ENCODE measurements around the gene PFKFB3.

Gene PFKFB3

DNA sequence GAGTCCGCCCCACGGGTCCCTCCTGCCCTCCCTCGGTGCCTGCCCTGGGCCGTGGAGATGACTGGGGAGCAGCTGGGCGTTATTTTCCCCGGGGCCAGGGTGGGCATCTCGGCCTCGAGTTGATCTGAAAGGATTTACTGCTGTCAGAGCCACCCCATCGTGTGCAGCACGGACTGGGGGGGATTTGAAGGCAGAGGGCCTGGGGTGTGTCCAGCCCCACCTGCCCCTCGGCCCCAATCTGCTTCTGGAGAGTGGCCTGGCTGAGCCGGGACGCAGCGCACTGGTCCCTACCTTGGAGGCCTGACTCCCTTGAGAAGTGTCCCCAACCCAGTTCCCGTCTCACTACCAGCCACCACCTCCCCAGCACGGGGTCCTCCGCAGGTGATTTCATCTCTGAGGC, 24.2 kb upstream of the PFKFB3 start:
- TF ChIP-seq, protein P1, sequence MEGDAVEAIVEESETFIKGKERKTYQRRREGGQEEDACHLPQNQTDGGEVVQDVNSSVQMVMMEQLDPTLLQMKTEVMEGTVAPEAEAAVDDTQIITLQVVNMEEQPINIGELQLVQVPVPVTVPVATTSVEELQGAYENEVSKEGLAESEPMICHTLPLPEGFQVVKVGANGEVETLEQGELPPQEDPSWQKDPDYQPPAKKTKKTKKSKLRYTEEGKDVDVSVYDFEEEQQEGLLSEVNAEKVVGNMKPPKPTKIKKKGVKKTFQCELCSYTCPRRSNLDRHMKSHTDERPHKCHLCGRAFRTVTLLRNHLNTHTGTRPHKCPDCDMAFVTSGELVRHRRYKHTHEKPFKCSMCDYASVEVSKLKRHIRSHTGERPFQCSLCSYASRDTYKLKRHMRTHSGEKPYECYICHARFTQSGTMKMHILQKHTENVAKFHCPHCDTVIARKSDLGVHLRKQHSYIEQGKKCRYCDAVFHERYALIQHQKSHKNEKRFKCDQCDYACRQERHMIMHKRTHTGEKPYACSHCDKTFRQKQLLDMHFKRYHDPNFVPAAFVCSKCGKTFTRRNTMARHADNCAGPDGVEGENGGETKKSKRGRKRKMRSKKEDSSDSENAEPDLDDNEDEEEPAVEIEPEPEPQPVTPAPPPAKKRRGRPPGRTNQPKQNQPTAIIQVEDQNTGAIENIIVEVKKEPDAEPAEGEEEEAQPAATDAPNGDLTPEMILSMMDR (conservative IDR thresholded peaks at IDR 0.05; ENCODE audit: low read length): no peak

DNA sequence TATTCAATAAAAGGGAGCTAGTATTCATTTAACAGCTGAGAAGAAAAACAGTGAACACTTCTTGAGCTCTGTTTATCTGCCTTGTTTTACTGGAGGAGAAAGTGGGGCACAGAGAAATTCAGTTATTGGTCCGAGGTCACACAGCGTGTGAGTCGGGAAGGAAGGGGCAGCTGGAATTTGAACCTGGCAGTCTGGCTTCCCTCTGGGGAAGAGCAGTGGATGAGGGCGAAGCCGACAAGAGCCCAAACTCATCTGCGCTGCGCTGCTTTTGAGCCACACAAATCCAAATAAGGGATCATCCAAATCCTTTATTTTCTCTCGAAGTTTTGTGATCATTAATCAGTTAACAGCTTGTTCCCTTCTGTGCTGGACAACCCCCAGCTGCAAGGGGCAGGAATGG, 23.7 kb upstream of the PFKFB3 start:
- no peak for DNase-seq (ENCODE audit: low read depth)
- H3K4me3 ChIP-seq (ENCODE audit: low read length): no peak overlapping the region
- TF ChIP-seq, protein P1 (conservative IDR thresholded peaks at IDR 0.05; ENCODE audit: low read length): no peak

More for the DNA sequence above, 24.2 kb upstream of the PFKFB3 start:
- DNase-seq (ENCODE audit: low read depth): no peak
- H3K4me3 ChIP-seq (ENCODE audit: low read length): no peak overlapping the region

DNA sequence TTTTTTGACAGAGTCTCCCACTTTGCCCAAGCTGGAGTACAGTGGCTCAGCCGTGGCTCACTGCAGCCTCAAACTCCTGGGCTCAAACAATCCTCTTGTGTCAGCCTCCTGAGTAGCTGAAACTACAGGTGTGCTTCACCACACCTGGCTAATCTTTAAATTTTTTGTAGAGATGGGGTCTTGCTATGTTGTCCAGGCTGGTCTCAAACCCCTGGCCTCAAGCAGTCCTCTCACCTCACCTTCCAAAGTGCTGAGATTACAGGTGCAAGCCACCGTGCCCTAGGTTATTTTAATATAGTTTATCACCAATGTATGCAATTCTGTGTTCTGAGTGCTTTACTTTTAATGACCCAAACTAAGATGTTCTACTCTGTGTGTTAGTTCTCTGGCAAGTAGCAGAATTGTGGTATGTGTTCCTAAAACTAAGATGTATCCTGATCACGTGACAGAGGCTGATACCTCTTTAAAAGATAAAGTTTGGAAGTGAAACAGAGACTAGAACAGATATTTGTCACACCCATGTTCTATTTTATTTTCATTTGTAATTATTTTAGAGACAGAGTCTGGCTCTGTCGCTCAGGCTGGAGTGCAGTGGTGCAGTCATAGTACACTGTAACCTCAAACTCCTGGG, 22.1 kb upstream of the PFKFB3 start:
- H3K4me3 ChIP-seq (ENCODE audit: low read length): no peak overlapping the region
- no peak for DNase-seq (ENCODE audit: low read depth)
- TF ChIP-seq, protein P1 (conservative IDR thresholded peaks at IDR 0.05; ENCODE audit: low read length): no peak

- TF ChIP-seq, protein P1 (conservative IDR thresholded peaks at IDR 0.05; ENCODE audit: low read length): no peak
- DNase-seq (ENCODE audit: low read depth): no peak
- no peak overlapping the region for H3K4me3 ChIP-seq (ENCODE audit: low read length)
Observed at GRCh38 chr10:6181249-6181648, 21.5 kb upstream of the PFKFB3 start.

DNA sequence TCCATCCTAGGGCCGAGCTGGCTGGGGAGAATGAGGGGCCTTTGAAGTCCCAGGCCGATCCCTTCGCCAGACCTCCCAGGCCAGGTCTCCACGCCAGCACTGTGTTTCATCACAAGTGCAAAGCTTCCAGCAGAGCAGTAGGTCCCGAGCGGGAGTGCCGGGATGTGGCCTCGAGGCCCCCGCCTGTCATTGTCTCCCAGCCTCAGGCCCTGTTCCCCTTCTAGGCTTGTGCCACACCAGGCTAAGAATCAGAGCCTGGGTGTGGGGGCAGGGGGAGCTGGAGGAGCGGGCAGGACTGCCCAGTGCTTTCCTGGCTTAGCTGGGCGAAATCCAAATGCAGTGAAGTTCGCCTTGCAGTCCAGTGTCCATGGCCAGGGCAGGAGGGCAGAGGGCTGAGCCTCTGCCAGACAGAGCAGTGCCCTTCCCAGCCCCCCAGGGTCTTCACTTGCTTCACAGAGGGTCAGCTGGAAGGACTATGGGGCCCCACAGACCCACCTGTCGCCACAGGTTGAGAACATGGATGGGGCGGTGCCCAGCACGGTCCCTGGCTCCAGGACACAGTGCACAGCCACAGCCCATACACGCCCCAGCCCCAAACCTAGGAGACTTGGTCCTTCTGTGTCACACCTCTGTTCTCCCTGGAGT, 20.2 kb upstream of the PFKFB3 start:
- H3K4me3 ChIP-seq (ENCODE audit: low read length): no peak overlapping the region
- no peak for DNase-seq (ENCODE audit: low read depth)
- TF ChIP-seq, protein P1 (conservative IDR thresholded peaks at IDR 0.05; ENCODE audit: low read length): no peak

DNA sequence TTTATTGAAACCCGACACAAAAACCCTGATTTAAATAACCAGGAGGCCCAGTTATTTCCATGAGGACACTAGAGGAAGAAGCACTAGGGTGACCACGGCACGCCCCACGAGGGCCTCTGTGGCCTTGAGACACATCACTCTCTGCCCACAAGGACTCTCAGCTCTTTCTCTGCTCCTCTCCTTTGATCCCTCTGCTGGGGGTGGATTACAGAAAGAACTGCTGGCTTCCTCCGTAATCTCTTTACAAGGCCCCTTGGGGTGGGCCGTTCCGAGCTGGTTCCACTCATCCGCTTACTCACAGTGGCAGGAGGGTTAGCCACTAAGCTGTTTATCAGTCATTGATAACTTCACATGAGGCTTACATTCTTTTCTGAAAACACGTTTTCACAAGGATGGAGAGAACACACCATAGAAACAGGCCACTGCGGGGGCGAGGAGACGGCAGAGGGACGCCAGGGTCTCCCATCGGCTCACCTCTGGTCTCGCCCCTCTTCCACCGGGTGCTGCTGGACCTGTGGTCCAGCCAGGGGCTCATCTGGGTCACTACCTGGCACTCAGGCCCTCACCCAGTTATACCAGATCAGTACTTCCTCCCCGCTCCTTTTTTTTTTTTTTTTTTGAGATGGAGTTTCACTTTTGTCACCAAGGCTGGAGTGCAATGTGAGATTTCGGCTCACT, 17.6 kb upstream of the PFKFB3 start:
- TF ChIP-seq, protein P1 (conservative IDR thresholded peaks at IDR 0.05; ENCODE audit: low read length): no peak
- no peak overlapping the region for H3K4me3 ChIP-seq (ENCODE audit: low read length)
- DNase-seq (ENCODE audit: low read depth): no peak

DNA sequence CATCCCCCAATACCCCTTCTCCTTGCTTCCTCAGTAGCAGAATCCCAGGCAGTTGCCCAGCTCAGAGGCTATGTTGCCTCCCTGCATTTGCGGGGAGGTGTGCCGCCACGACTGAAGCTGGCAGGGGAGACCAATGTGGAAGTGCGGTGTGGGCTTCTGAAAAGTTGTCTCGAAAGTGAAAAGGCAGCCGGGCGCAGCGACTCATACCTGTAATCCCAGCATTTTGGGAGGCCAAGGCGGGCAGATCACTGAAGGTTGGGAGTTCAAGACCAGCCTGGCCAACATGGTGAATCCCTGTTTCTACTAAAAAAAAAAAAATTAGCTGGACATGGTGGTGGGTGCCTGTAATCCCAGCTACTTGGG, 15.9 kb upstream of the PFKFB3 start:
- TF ChIP-seq, protein P1 (conservative IDR thresholded peaks at IDR 0.05; ENCODE audit: low read length): no peak
- DNase-seq (ENCODE audit: low read depth): no peak
- H3K4me3 ChIP-seq (ENCODE audit: low read length): no peak overlapping the region
